ENCODE measurements around the gene DHPS. TPM values are rescaled to one million over a fixed set of nuclear protein-coding genes. Genes with fewer than 3 reads are reported as not detected.

DHPS gene
- total RNA-seq, 1 experiment from 2014 or later: 71.1 TPM

GRCh38 chr19:12676384-12676792, 5.3 kb downstream of the DHPS start:
- no peaks in the 10 kb centered on the region for H3K4me1 ChIP-seq (replicated peaks)
- peaks cover 78% of the 10 kb centered on the region for H3K36me3 ChIP-seq
- no peaks in the 10 kb centered on the region for H3K27me3 ChIP-seq (replicated peaks)
- no peaks in the 10 kb centered on the region for H3K9me3 ChIP-seq (replicated peaks)
- H3K4me3 ChIP-seq: no peak overlapping the region
- no peak overlapping the region for H3K27ac ChIP-seq
- peak; percentile 52 to 92 for DNase-seq (ENCODE audit: low read depth in 1 of 2, low spot score in 2 of 2)

- Histone ChIP-seq H3K36me3 (peaks cover 77% of the 10 kb centered on the region), H3K27ac (no peak overlapping the region), H3K4me1 (replicated peaks) (no peaks in the 10 kb centered on the region), H3K27me3 (replicated peaks) (no peaks in the 10 kb centered on the region), H3K9me3 (replicated peaks) (no peaks in the 10 kb centered on the region), H3K4me3 (no peak overlapping the region)
- DNase-seq (ENCODE audit: low read depth in 1 of 2, low spot score in 2 of 2): no peak
Measured at GRCh38 chr19:12675940-12676339, 5.7 kb downstream of the DHPS start.

GRCh38 chr19:12675399-12675798, 6.3 kb downstream of the DHPS start:
- Histone ChIP-seq H3K4me3 (no peak overlapping the region), H3K27ac (no peak overlapping the region), H3K9me3 (replicated peaks) (no peaks in the 10 kb centered on the region), H3K27me3 (replicated peaks) (no peaks in the 10 kb centered on the region), H3K4me1 (replicated peaks) (peaks cover 3% of the 10 kb centered on the region; the same call in 1 of the 2 replicates), H3K36me3 (peaks cover 82% of the 10 kb centered on the region)
- no peak for DNase-seq (ENCODE audit: low read depth in 1 of 2, low spot score in 2 of 2)

GRCh38 chr19:12672744-12673143, 8.9 kb downstream of the DHPS start:
- H3K27me3 ChIP-seq (replicated peaks): no peaks in the 10 kb centered on the region
- peaks cover 16% of the 10 kb centered on the region for H3K4me1 ChIP-seq (replicated peaks)
- no peak overlapping the region for H3K27ac ChIP-seq
- no peak overlapping the region for H3K4me3 ChIP-seq
- no peak for DNase-seq (ENCODE audit: low read depth in 1 of 2, low spot score in 2 of 2)
- peaks cover 68% of the 10 kb centered on the region for H3K36me3 ChIP-seq
- H3K9me3 ChIP-seq (replicated peaks): no peaks in the 10 kb centered on the region

- Histone ChIP-seq H3K9me3 (replicated peaks) (no peaks in the 10 kb centered on the region), H3K27me3 (replicated peaks) (no peaks in the 10 kb centered on the region), H3K4me1 (replicated peaks) (peaks cover 28% of the 10 kb centered on the region), H3K4me3 (peak overlapping the region; percentile 70), H3K27ac (peak overlapping the region; percentile 94), H3K36me3 (peaks cover 50% of the 10 kb centered on the region)
- DNase-seq (ENCODE audit: low read depth in 1 of 2, low spot score in 2 of 2): no peak
Measured at GRCh38 chr19:12670159-12670928, 11.3 kb downstream of the DHPS start.

- Histone ChIP-seq H3K27ac (peak overlapping the region; percentile 94), H3K4me3 (peak overlapping the region; percentile 70), H3K9me3 (replicated peaks) (no peaks in the 10 kb centered on the region), H3K36me3 (peaks cover 51% of the 10 kb centered on the region), H3K4me1 (replicated peaks) (peaks cover 28% of the 10 kb centered on the region), H3K27me3 (replicated peaks) (no peaks in the 10 kb centered on the region)
- DNase-seq (ENCODE audit: low read depth in 1 of 2, low spot score in 2 of 2): peak; percentile 76 to 94
Measured at GRCh38 chr19:12669270-12670158, 12.2 kb downstream of the DHPS start.

- peaks cover 51% of the 10 kb centered on the region for H3K36me3 ChIP-seq
Measured at GRCh38 chr19:12668932-12669269, 12.8 kb downstream of the DHPS start.

GRCh38 chr19:12668346-12668745, 13.3 kb downstream of the DHPS start:
- Histone ChIP-seq H3K4me3 (peak overlapping the region; percentile 70), H3K4me1 (replicated peaks) (peaks cover 28% of the 10 kb centered on the region), H3K9me3 (replicated peaks) (no peaks in the 10 kb centered on the region), H3K27ac (no peak overlapping the region), H3K36me3 (peaks cover 51% of the 10 kb centered on the region), H3K27me3 (replicated peaks) (no peaks in the 10 kb centered on the region)
- no peak for DNase-seq (ENCODE audit: low read depth in 1 of 2, low spot score in 2 of 2)

More at GRCh38 chr19:12668932-12669269, 12.8 kb downstream of the DHPS start:
- peaks cover 28% of the 10 kb centered on the region for H3K4me1 ChIP-seq (replicated peaks)
- DNase-seq (ENCODE audit: low read depth in 1 of 2, low spot score in 2 of 2): no peak
- H3K27me3 ChIP-seq (replicated peaks): no peaks in the 10 kb centered on the region
- no peaks in the 10 kb centered on the region for H3K9me3 ChIP-seq (replicated peaks)
- peak overlapping the region; percentile 70 for H3K4me3 ChIP-seq
- peak overlapping the region; percentile 94 for H3K27ac ChIP-seq

GRCh38 chr19:12667731-12668302, 13.9 kb downstream of the DHPS start:
- H3K27ac ChIP-seq: no peak overlapping the region
- H3K27me3 ChIP-seq (replicated peaks): no peaks in the 10 kb centered on the region
- H3K9me3 ChIP-seq (replicated peaks): no peaks in the 10 kb centered on the region
- peaks cover 51% of the 10 kb centered on the region for H3K36me3 ChIP-seq
- no peak for DNase-seq (ENCODE audit: low read depth in 1 of 2, low spot score in 2 of 2)
- peaks cover 28% of the 10 kb centered on the region for H3K4me1 ChIP-seq (replicated peaks)
- no peak overlapping the region for H3K4me3 ChIP-seq

GRCh38 chr19:12666265-12667048, 15.2 kb downstream of the DHPS start, which contains the start of the genes MAN2B1 and WDR83:
Gene MAN2B1 (minus strand): TSS chr19:12666742. CDS start chr19:12666701, 41 bp downstream.
Gene WDR83 (plus strand): TSS chr19:12666807. CDS start chr19:12669791, 2,984 bp downstream.
- no peak within 1 kb of the TSS for H3K27ac ChIP-seq
- peaks cover 28% of the 10 kb centered on the region for H3K4me1 ChIP-seq (replicated peaks)
- DNase-seq (ENCODE audit: low read depth in 1 of 2, low spot score in 2 of 2): peak; percentile 66 to 83
- H3K4me3 ChIP-seq: peak within 1 kb of the TSS; percentile 68
- H3K9me3 ChIP-seq (replicated peaks): no peaks in the 10 kb centered on the region
- no peaks in the 10 kb centered on the region for H3K27me3 ChIP-seq (replicated peaks)
- H3K36me3 ChIP-seq: peaks cover 48% of the 10 kb centered on the region

GRCh38 chr19:12665671-12666264, 15.9 kb downstream of the DHPS start:
- DNase-seq (ENCODE audit: low read depth in 1 of 2, low spot score in 2 of 2): no peak
- Histone ChIP-seq H3K4me1 (replicated peaks) (peaks cover 28% of the 10 kb centered on the region), H3K36me3 (peaks cover 54% of the 10 kb centered on the region), H3K27ac (no peak overlapping the region), H3K27me3 (replicated peaks) (no peaks in the 10 kb centered on the region), H3K9me3 (replicated peaks) (no peaks in the 10 kb centered on the region), H3K4me3 (peak overlapping the region; percentile 68)

GRCh38 chr19:12665281-12665573, 16.5 kb downstream of the DHPS start:
- H3K27me3 ChIP-seq (replicated peaks): no peaks in the 10 kb centered on the region
- peaks cover 51% of the 10 kb centered on the region for H3K36me3 ChIP-seq
- H3K4me3 ChIP-seq: no peak overlapping the region
- DNase-seq (ENCODE audit: low read depth in 1 of 2, low spot score in 2 of 2): no peak
- no peak overlapping the region for H3K27ac ChIP-seq
- peaks cover 24% of the 10 kb centered on the region for H3K4me1 ChIP-seq (replicated peaks)
- no peaks in the 10 kb centered on the region for H3K9me3 ChIP-seq (replicated peaks)

All from SJSA1 (cell line).